Stimulated activated CD8-positive, alpha-beta memory T cell treated with anti-CD3 and anti-CD28 coated beads, Interleukin-12 subunit alpha, Interleukin-12 subunit beta, amount 100 ng/mL, for 24 hours (primary cell): ENCODE results near the gene CLEC17A.
"Not testable (repeated sequence)": the region's sequence is repeated elsewhere in the genome, so short reads cannot be mapped to it uniquely, and the experiment has no call there.

ENCODE experiments used
- DNase-seq: peaks from one replicate; pipeline ENCODE4 v3.0.0-alpha.2; 2020; ENCODE audit errors: extremely low read depth

Gene CLEC17A

GRCh38 chr19:14577885-14578427 is 4.9 kb upstream of the CLEC17A start:
- DNase-seq, result no peak

GRCh38 chr19:14580623-14581237 is 2.2 kb upstream of the CLEC17A start:
- no peak for DNase-seq

GRCh38 chr19:14584372-14584771 is 1.5 kb downstream of the CLEC17A start:
- DNase-seq, result not testable (repeated sequence)

- DNase-seq, result not testable (repeated sequence)
These were observed 2.3 kb downstream of the CLEC17A start for GRCh38 chr19:14585187-14585586.

GRCh38 chr19:14589433-14589832 is 6.5 kb downstream of the CLEC17A start:
- not testable (repeated sequence) for DNase-seq

- no peak for DNase-seq
These were observed 12.7 kb downstream of the CLEC17A start for GRCh38 chr19:14595558-14595957.

GRCh38 chr19:14599548-14600147 is 16.8 kb downstream of the CLEC17A start:
- DNase-seq, result no peak

- no peak for DNase-seq
These were observed 21.1 kb downstream of the CLEC17A start for GRCh38 chr19:14603990-14604387.

GRCh38 chr19:14606627-14607026 is 23.7 kb downstream of the CLEC17A start:
- no peak for DNase-seq

GRCh38 chr19:14611051-14611450 is 28.2 kb downstream of the CLEC17A start:
- DNase-seq, result no peak

GRCh38 chr19:14612242-14612641 is 29.4 kb downstream of the CLEC17A start:
- DNase-seq, result not testable (repeated sequence)

GRCh38 chr19:14612657-14613056 is 29.8 kb downstream of the CLEC17A start:
- DNase-seq, result no peak

GRCh38 chr19:14613399-14614098 is 30.7 kb downstream of the CLEC17A start:
- not testable (repeated sequence) for DNase-seq

GRCh38 chr19:14614099-14614412 is 31.2 kb downstream of the CLEC17A start:
- no peak for DNase-seq

- no peak for DNase-seq
These were observed 32.7 kb downstream of the CLEC17A start for GRCh38 chr19:14615623-14616022.

GRCh38 chr19:14616407-14616806 is 33.5 kb downstream of the CLEC17A start:
- DNase-seq, result no peak

GRCh38 chr19:14619404-14619803 is 36.5 kb downstream of the CLEC17A start:
- no peak for DNase-seq

- DNase-seq, result not testable (repeated sequence)
These were observed 41.6 kb downstream of the CLEC17A start for GRCh38 chr19:14624491-14624890.

GRCh38 chr19:14629557-14629956 is 46.7 kb downstream of the CLEC17A start:
- DNase-seq, result no peak

- DNase-seq, result no peak
These were observed 49.4 kb downstream of the CLEC17A start for GRCh38 chr19:14632286-14632685.

- DNase-seq, result no peak
These were observed 56.8 kb downstream of the CLEC17A start for GRCh38 chr19:14639536-14640277.

- DNase-seq, result no peak
These were observed 65.6 kb downstream of the CLEC17A start for GRCh38 chr19:14648506-14648905.
